GM18870 (cell line): Measurements from ENCODE around the gene EIF5A2.
"Not testable (repeated sequence)": the region's sequence is repeated elsewhere in the genome, so short reads cannot be mapped to it uniquely, and the experiment has no call there.

ENCODE experiments used
- ATAC-seq: cut with Tn5 transposase; IDR thresholded peaks from one replicate; pipeline ENCODE4 v1.9.1; 2021; ENCODE audit warnings: moderate library complexity; ENCODE audit not compliant: unreplicated experiment

Gene EIF5A2

DNA sequence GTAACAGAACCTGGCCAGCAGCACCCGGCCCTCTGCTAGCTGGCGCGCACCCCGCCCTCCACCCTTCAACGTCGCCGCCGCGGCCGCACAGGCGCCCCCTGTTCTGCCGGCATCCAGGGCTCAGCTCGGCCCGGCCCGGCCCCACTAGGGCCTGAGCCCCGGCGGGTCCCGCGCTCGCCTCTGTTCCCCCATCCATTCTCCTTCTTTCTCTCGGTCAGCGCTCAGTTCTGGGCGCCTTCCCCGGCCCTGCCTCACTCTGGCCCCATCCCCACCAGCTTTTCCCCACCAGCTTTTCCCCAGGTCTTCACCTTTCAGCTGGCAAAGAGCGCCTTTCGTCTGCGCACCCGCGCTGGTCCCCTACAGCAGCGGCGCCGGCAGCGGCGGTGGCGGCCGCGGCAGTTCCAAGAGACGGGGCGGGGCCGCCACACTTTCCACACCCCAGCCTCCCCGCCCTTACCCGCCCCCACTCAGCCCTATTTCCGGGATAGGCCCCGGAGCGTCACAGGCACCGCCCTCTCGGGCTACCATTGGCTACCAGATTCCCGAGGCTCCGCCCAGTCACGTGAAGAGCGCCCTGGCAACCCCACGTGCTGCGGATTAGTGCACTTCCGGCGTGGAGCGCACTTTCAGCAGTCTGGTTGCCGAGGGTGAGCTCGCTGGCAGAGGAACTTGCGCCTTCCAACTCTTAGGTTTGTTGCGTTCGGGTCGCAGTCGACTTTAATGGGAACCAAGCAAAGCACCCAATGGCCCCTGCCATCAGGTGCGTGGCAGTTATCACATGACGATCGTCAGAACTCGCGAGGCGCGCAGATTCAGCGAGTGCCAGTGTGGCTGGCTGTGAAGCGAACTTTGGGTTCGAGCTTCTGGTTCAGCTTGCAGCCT lies at the start of gene EIF5A2:
TSS of gene EIF5A2 (minus strand) at position 403 of the 882 bp plus-strand sequence. CDS start 831 bp downstream, outside the sequence.
- peak; percentile 71 for ATAC-seq

DNA sequence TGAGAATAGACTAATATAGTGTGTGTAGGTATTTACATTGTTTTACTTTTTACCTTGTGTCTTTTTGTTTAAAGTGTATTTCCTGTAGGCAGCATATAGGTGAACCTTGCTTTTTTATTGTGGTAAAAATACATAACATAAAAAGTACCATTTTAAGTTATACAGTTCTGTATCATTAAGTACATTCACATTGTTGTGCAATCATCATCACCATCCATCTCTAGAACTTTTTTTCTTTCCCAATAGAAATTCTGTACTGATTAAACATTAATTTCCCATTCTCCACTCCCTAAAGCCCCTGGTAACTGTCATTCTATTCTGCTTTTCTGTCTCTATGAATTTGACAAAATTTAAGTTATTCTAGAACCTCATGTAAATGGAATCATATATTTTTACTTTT lies 48.2 kb upstream of the EIF5A2 start:
- ATAC-seq = no peak

DNA sequence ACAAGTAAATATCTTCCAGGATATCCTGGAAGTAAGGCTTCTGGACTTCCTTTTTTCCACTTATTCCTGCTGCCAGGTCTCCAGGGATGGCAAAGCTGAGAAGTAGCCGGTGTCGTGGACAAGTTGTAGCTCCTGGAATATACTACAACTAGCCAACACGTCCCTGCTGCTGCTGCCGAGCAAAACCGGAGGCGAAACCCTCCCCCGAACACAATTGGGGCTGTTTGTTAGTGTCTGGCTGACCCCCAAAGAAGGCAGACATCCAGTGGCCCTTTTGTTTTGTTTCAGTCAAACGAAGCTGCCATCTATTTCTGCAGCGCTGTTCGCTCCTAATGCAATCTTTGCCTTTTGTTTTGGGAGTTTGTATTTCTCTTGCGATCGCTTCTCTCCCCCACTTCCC lies 45.3 kb upstream of the EIF5A2 start:
- ATAC-seq = no peak

- ATAC-seq = no peak
These were observed 44.8 kb upstream of the EIF5A2 start for GRCh38 chr3:170953229-170953628.

DNA sequence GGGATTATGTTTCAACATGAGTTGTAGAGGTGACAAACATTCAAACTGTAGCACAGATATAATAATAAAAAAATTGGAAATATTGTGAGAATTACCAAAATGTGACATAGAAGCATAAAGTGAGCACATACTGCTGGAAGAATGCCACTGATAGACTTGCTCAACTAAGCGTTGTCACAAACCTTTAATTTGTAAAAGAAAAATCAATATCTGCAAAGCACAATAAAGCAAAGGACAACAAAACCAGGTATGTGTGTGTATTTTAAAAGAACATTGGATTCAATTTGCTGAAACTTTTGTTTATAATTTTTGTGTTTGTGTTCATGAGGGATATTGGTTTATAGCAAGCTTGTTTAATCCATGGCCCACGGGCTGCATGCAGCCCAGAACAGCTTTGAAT lies 40.8 kb upstream of the EIF5A2 start:
- ATAC-seq = no peak

DNA sequence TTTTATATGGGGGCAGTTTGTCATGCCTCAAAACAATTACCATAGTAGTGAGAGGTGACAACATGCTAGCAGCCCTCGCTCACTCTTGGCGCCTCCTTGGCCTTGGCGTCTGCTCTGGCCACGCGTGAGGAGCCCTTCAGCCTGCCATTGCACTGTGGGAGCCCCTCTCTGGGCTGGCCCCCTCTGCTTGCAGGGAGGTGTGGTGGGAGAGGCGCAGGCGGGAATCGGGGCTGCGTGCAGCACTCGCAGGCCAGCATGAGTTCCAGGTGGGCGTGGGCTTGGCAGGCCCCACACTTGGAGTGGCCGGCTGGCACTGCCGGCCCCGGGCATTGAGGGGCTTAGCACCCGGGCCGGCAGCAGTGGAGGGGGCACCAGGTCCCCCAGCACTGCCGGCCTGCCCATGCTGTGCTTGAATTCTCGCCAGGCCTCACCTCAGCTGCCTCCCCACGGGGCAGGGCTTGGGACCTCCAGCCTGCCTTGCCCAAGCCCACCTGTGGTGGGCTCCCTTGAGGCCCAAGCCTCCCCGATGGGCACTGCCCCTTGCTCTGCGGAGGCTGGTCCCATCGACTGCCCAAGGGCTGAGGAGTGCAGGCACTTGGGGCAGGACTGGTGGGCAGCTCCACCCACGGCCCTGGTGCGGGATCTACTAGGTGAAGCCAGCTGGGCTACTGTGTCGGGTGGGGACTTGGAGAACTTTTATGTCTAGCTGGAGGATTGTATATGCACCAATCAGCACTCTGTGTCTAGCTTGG lies 38.8 kb upstream of the EIF5A2 start:
- ATAC-seq = no peak

GRCh38 chr3:170942011-170942410 lies 33.6 kb upstream of the EIF5A2 start:
- ATAC-seq = no peak

GRCh38 chr3:170941551-170941950 lies 33.1 kb upstream of the EIF5A2 start:
- ATAC-seq = no peak

GRCh38 chr3:170933039-170933438 lies 24.6 kb upstream of the EIF5A2 start:
- ATAC-seq = not testable (repeated sequence)

DNA sequence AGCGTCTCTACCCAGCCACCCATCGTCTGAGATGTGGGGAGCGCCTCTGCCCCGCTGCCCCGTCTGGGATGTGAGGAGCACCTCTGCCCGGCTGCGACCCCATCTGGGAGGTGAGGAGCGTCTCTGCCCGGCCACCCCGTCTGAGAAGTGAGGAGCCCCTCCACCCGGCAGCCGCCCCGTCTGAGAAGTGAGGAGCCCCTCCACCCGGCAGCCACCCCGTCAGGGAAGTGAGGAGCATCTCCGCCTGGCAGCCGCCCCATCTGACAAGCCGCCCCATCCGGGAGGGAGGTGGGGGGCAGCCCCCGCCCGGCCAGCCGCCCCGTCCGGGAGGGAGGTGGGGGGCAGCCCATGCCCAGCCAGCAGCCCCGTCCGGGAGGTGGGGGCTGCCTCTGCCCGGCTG lies 15.1 kb upstream of the EIF5A2 start:
- ATAC-seq = not testable (repeated sequence)

DNA sequence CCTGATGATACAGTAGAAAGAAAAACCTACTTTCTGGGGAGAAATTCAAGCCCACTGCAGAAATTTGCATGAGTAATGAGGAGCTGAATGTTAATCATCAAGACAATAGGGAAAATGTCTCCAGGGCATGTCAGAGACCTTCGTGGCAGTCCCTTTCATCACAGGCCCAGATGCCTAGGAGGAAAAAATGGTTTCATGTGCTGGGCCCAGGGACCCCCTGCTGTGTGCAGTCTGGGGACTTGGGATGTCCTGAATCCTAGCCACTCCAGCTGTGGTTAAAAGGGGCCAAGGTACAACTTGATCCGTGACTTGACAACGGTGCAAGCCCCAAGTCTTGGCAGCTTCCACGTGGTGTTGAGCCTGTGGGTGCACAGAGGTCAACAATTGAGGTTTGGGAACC lies 10.3 kb upstream of the EIF5A2 start:
- no peak for ATAC-seq

DNA sequence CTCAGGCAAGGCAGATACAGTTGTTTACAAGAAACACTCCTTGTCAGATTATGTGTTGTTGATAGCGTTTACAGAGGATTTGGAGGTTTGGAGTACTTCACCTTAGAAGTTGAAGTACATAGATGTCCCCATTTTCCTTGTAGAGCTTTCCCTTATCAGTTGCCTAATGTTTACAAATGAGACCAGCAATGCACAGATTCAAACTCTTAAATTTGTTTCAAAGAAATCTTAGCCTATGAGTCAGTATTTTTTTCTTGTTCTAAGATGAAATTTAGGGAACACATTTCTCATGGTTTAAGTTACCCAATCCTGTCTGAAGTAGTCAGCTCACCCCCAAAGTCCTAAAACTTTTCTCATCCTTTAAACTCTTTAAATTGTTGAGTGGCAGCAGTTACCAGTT lies 6.3 kb upstream of the EIF5A2 start:
- ATAC-seq = no peak

DNA sequence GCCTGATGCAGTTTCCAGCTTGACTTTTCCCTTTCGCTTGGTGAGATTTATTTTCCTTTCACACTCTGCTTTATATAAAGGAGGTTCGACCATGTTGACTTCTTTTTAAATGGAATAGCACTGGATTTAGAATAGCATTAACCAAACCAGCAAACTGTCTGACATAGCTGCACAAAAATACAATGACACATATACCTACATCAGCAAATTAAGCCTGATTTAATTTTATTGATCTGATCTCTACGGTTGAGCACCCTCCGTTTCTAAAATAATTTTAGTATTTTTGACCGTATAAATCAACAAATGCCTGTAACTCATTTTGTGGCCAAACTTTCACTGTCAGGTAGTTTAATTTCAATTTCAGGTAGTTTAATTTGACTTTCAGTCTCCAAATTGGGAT lies 5.8 kb upstream of the EIF5A2 start:
- no peak for ATAC-seq

DNA sequence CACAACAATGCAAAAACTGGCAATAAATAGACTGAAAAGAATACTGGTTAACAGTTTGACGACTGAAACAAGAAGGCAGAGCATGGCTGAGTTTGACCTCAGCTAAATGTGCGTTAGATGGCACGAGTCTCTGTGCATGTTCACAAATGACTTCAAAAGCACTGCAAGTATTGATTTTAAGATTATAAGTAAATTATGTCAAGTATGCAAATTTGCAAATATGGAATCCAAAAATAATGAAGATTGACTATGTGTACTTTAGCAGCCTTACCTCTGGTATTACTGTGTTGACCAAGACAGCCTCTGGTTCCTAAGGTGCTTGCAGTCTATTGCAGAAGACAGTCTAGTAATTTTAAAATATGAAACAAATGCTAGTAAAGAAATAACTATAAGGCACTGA lies 2.6 kb upstream of the EIF5A2 start:
- no peak for ATAC-seq

DNA sequence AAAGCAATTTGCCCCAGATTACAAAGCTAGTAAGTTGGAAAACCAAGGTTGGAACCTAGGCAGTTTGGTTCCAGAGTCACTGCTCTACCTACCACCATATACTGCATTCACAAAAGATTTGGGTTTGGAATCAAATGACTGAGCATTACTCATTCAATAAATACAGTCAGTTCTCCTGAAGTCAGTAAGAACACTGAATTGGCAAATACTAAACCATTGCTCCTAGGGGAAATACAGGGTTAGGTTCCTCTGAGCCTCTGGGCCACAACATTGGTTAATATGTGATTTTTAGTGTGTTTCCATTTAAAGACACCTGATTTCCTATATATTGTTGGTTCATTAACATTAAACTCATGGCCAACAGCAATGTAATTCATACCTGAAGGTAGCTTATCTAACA lies 2.1 kb upstream of the EIF5A2 start:
- ATAC-seq = no peak

DNA sequence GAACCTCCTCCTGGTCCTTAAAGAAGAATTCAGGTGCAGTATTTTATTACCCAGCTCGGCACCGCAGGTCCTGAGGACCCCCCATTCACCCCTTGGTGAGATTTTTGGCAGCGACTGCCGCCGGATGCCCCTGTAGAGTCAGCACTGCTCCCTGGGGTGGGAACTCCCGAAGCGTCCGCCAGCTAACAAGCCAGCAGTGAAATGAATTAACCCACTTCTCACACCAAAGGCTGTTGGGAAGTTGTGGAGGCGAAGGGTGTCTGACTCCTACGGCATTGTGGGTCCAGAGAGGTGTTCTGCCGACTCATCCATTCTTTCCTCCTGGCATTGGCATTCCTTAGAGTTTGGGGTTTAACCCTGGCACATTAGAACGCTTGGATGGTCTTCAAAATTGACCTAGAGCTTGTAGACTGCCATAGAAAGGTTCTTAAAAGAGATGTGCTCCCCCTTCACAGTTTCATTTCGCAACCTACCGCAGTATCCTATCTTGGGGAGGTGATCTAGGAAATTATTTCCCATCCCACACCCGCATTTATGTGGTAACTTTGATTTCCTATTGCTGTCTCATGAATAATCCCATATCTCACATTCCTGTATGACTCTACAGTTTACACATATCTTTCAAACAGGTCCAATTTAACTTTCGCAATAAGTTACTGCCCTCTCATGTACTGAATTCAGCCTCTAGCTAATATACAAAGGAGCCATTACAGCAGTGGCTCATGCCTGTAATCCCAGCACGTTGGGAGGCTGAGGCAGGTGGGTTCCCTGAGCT lies 879 bp upstream of the EIF5A2 start:
- no peak for ATAC-seq

GRCh38 chr3:170907637-170908234 lies 701 bp downstream of the EIF5A2 start:
- no peak for ATAC-seq

- ATAC-seq = no peak
These were observed 2.6 kb downstream of the EIF5A2 start for GRCh38 chr3:170905862-170906261.

- no peak for ATAC-seq
These were observed 5.3 kb downstream of the EIF5A2 start for GRCh38 chr3:170903123-170903522.

GRCh38 chr3:170899455-170899854 lies 9.0 kb downstream of the EIF5A2 start:
- ATAC-seq = no peak

- ATAC-seq = no peak
These were observed 10.5 kb downstream of the EIF5A2 start for GRCh38 chr3:170897978-170898377.
